ENCODE results near the gene PDZRN4. TPM values are rescaled to one million over a fixed set of nuclear protein-coding genes. Genes with fewer than 3 reads are reported as not detected.

The PDZRN4 gene
- total and polyA plus RNA-seq, 2 donors (not counting 3 experiments of a cell fraction or from before 2014, with no cell fraction given), result not detected

DNA sequence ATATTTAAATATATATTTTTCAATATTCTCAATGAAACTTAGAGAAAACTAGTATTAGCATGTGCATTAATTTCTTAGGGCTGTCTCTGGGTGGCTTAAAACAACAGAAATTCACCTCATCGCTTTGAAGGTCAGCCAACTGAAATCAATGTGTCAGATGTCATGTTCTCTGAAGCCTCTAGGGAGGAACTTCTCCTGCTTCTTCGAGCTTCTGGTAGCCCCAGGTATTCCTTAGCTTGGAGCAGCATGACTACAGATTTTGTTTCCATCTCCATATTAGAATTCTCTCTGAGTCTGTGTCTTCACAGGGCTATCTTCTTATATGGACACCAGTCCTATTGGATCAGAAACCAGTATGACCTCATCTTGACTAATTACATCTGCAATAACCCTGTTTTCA, 221.5 kb downstream of the PDZRN4 start:
- no TSS peak for BruUV-seq (replicated peaks)
- POLR2A ChIA-PET, result no interaction called here
- CTCF ChIA-PET, result no interaction called here

More for the DNA sequence above, 221.5 kb downstream of the PDZRN4 start:
- Histone ChIP-seq H3K79me2 (ENCODE audit: control insufficient read depth, insufficient read depth, low read length) (no peaks in the 10 kb centered on the region), H3K9me1 (replicated peaks; ENCODE audit: control insufficient read depth, extremely low read depth, insufficient read depth, low read length) (no peaks in the 10 kb centered on the region), H3K36me3 (ENCODE audit: control insufficient read depth in 2 of 2, extremely low read depth in 1 of 2, insufficient read depth in 2 of 2, low read length in 2 of 2) (no peaks in the 10 kb centered on the region), H4K20me1 (replicated peaks; ENCODE audit: control insufficient read depth, extremely low read depth, insufficient read depth, low read length) (no peaks in the 10 kb centered on the region), H3K4me2 (ENCODE audit: insufficient read depth, low read length) (no peak overlapping the region), H3K27ac (ENCODE audit: insufficient read depth, low read depth, low read length) (no peak overlapping the region), H3K4me1 (ENCODE audit: control insufficient read depth, extremely low read depth, insufficient read depth, low read length) (no peaks in the 10 kb centered on the region), H2AFZ (ENCODE audit: low read depth, low read length) (no peak overlapping the region), H3K9ac (replicated peaks; ENCODE audit: extremely low read depth, insufficient read depth, low read length) (no peak overlapping the region), H3K4me3 (replicated peaks in 1 of 3; ENCODE audit: insufficient read depth in 1 of 3, low read depth in 1 of 3, low read length in 3 of 3) (no peak overlapping the region), H3K9me3 (replicated peaks; ENCODE audit: control insufficient read depth, insufficient read depth, low read length) (no peaks in the 10 kb centered on the region), H3K27me3 (ENCODE audit: control insufficient read depth in 2 of 2, insufficient read depth in 2 of 2, low read length in 2 of 2) (no peaks in the 10 kb centered on the region)
- intact Hi-C loops (cut with micrococcal nuclease) (no loop called here), dilution Hi-C loops (cut with MboI; ENCODE audit: extremely low pct_ligation_motif_present, low sequenced_read_pairs) (no loop called here)
- TF ChIP-seq, protein P1, sequence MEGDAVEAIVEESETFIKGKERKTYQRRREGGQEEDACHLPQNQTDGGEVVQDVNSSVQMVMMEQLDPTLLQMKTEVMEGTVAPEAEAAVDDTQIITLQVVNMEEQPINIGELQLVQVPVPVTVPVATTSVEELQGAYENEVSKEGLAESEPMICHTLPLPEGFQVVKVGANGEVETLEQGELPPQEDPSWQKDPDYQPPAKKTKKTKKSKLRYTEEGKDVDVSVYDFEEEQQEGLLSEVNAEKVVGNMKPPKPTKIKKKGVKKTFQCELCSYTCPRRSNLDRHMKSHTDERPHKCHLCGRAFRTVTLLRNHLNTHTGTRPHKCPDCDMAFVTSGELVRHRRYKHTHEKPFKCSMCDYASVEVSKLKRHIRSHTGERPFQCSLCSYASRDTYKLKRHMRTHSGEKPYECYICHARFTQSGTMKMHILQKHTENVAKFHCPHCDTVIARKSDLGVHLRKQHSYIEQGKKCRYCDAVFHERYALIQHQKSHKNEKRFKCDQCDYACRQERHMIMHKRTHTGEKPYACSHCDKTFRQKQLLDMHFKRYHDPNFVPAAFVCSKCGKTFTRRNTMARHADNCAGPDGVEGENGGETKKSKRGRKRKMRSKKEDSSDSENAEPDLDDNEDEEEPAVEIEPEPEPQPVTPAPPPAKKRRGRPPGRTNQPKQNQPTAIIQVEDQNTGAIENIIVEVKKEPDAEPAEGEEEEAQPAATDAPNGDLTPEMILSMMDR (IDR thresholded peaks at IDR 0.05; ENCODE audit: extremely low read depth in 1 of 2, insufficient read depth in 1 of 2, low read depth in 1 of 2, low read length in 2 of 2), result no peak
- TF ChIP-seq, protein P2, sequence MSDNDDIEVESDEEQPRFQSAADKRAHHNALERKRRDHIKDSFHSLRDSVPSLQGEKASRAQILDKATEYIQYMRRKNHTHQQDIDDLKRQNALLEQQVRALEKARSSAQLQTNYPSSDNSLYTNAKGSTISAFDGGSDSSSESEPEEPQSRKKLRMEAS (IDR thresholded peaks at IDR 0.05; ENCODE audit: insufficient read depth, insufficient read length), result no peak
- TF ChIP-seq GATA2 (IDR thresholded peaks at IDR 0.05; ENCODE audit: insufficient read depth, insufficient read length, low read depth, low read length) (no peak), FOS (IDR thresholded peaks at IDR 0.05; ENCODE audit: borderline replicate concordance, insufficient read depth, low read length) (no peak), MYC (IDR thresholded peaks at IDR 0.05; ENCODE audit: low read depth, low read length) (no peak), POLR2AphosphoS5 (IDR thresholded peaks at IDR 0.05; ENCODE audit: insufficient read depth, low read depth, low read length) (no peak), JUN (IDR thresholded peaks at IDR 0.05; ENCODE audit: borderline replicate concordance, insufficient read depth, insufficient read length, low read depth) (no peak), POLR2A (IDR thresholded peaks at IDR 0.05; ENCODE audit: low read depth, low read length) (no peak), EZH2 (IDR thresholded peaks at IDR 0.05; ENCODE audit: borderline replicate concordance, low read depth, low read length, severe bottlenecking) (no peak)
- DNase-seq (ENCODE audit: low read depth, low spot score) (no peak), FAIRE-seq (no peak)
